HepG2 (cell line): Measurements from ENCODE around the gene LGALS4. TPM values are rescaled to one million over a fixed set of nuclear protein-coding genes. Genes with fewer than 3 reads are reported as not detected.

Source experiments
- CREBL2 ChIP-seq: sonication (generic); formaldehyde crosslinking; IDR thresholded peaks from 2 replicates; pipeline ENCODE4 v1.8.1; 2023; ENCODE audit warnings: missing genetic modification reagents, mild to moderate bottlenecking, borderline replicate concordance
- EZH2 ChIP-seq: conservative IDR thresholded peaks from 2 replicates; pipeline ENCODE4 v1.6.1; 2012; ENCODE audit warnings: mild to moderate bottlenecking, low read depth, low read length, moderate library complexity
- HDAC6 ChIP-seq: fragments of 200-600 bp; sonication (generic); IDR thresholded peaks from 2 replicates; pipeline ENCODE4 v1.7.0; 2017; ENCODE audit warnings: mild to moderate bottlenecking, antibody characterized with exemption, low read length, low read depth
- HNRNPUL1 ChIP-seq: fragments of 200-400 bp; formaldehyde crosslinking; IDR thresholded peaks from 2 replicates; pipeline ENCODE4 v1.6.1; 2017; ENCODE audit warnings: low read depth, mild to moderate bottlenecking, low read length, moderate library complexity
- KLF9 ChIP-seq: IDR thresholded peaks from 2 replicates; pipeline ENCODE4 v1.6.1; 2016; ENCODE audit warnings: low read depth
- KMT2B ChIP-seq: IDR thresholded peaks from 2 replicates; pipeline ENCODE4 v1.6.1; 2016; ENCODE audit warnings: missing genetic modification reagents, missing compliant biosample characterization
- NR2F6 ChIP-seq, 2 experiments: IDR thresholded peaks; 2 replicates each; pipeline ENCODE4 v1.6.1; 2016; ENCODE audit warnings: antibody characterized with exemption in 1 of 2, mild to moderate bottlenecking in 1 of 2
- PLRG1 ChIP-seq: fragments of 450-650 bp; conservative IDR thresholded peaks from 2 replicates; pipeline ENCODE4 v1.6.1; 2016
- RCOR2 ChIP-seq: IDR thresholded peaks from 2 replicates; pipeline ENCODE4 v1.6.1; 2016; ENCODE audit warnings: missing biosample characterization, missing genetic modification reagents
- RNF219 ChIP-seq: sonication (generic); formaldehyde crosslinking; IDR thresholded peaks from 2 replicates; pipeline ENCODE4 v1.5.0; 2020; ENCODE audit warnings: mild to moderate bottlenecking, missing genetic modification reagents
- ZBTB4 ChIP-seq: sonication (generic); formaldehyde crosslinking; IDR thresholded peaks from 2 replicates; pipeline ENCODE4 v1.4.0; 2020; ENCODE audit warnings: missing genetic modification reagents, mild to moderate bottlenecking, borderline replicate concordance
- ZFP37 ChIP-seq: sonication (generic); formaldehyde crosslinking; IDR thresholded peaks from 2 replicates; pipeline ENCODE4 v1.4.0; 2020; ENCODE audit warnings: missing genetic modification reagents, borderline replicate concordance
- ZNF160 ChIP-seq: sonication (generic); formaldehyde crosslinking; IDR thresholded peaks from 2 replicates; pipeline ENCODE4 v1.8.0; 2022; ENCODE audit warnings: mild to moderate bottlenecking, inconsistent platforms, missing genetic modification reagents
- ZNF441 ChIP-seq: sonication (generic); formaldehyde crosslinking; IDR thresholded peaks from 2 replicates; pipeline ENCODE4 v1.7.0; 2021; ENCODE audit warnings: missing genetic modification reagents, borderline replicate concordance
- ZNF660 ChIP-seq: sonication (generic); formaldehyde crosslinking; IDR thresholded peaks from 2 replicates; pipeline ENCODE4 v1.5.1; 2020; ENCODE audit warnings: mild to moderate bottlenecking, low read depth, missing genetic modification reagents, borderline replicate concordance
- ZNF761 ChIP-seq: sonication (generic); formaldehyde crosslinking; conservative IDR thresholded peaks from 2 replicates; pipeline ENCODE4 v1.4.0; 2020; ENCODE audit warnings: mild to moderate bottlenecking, missing genetic modification reagents
- ZNF776 ChIP-seq: sonication (generic); formaldehyde crosslinking; IDR thresholded peaks from 2 replicates; pipeline ENCODE4 v1.4.0; 2020; ENCODE audit warnings: mild to moderate bottlenecking, missing genetic modification reagents
- polyA plus RNA-seq, 8 experiments: library from polyadenylated mRNA; depleted of rRNA in 3 of 8; stranded (reverse) in 7 of 8; unstranded in 1 of 8; fragments of >200 nt; fragmentation: Illumina TruSeq in 4 of 8; extraction: Trizol in 4 of 8; gene quantifications; 2 replicates each; pipeline versions ENCODE4 v1.2.1 to v1.2.3, GENCODE V29; 2011 to 2016; ENCODE audit warnings: low read depth in 4 of 8, missing spikeins in 1 of 8, mixed read lengths in 1 of 8; ENCODE audit not compliant: insufficient read depth in 1 of 8
- total RNA-seq, 5 experiments: library from RNA; depleted of rRNA; stranded (reverse); fragments of >200 nt; fragmentation: Illumina TruSeq; extraction: Trizol; gene quantifications; 2 replicates each; pipeline ENCODE4 v1.2.3, GENCODE V29; 2016; ENCODE audit warnings: low read depth in 1 of 5

The LGALS4 gene
- total and polyA plus RNA-seq, 2 of the 13 experiments (the other 11 are each of a cell fraction or from before 2014, with no cell fraction given), result 0.24 to 0.71 TPM

GRCh38 chr19:38849147-38849859, 36.6 kb upstream of the LGALS4 start (continued):
- TF ChIP-seq CREBL2 (CRISPR knock-in tag), result no peak; the same call in 1 of the 2 replicates
- TF ChIP-seq KMT2B (CRISPR knock-in tag), result no peak
- TF ChIP-seq ZNF761, result no peak
- TF ChIP-seq KLF9, result no peak
- no peak for TF ChIP-seq HNRNPUL1
- TF ChIP-seq PLRG1, result no peak
- no peak for TF ChIP-seq RNF219 (CRISPR knock-in tag)
- TF ChIP-seq NR2F6 (IDR thresholded peaks at IDR 0.05), result no peak
- TF ChIP-seq NR2F6 (CRISPR knock-in tag; IDR thresholded peaks at IDR 0.05), result no peak
- TF ChIP-seq EZH2, result no peak
- no peak for TF ChIP-seq RCOR2 (CRISPR knock-in tag)
- no peak for TF ChIP-seq ZNF160
- no peak for TF ChIP-seq ZNF776 (CRISPR knock-in tag)
- TF ChIP-seq ZBTB4, result no peak
- TF ChIP-seq ZNF441 (CRISPR knock-in tag), result peak; percentile 45; the same call in 1 of the 2 replicates
- TF ChIP-seq ZFP37 (CRISPR knock-in tag), result peak; percentile 21; the same call in 1 of the 2 replicates
- no peak for TF ChIP-seq HDAC6
- TF ChIP-seq ZNF660, result no peak
